Dermis microvascular lymphatic vessel endothelial cell (primary cell): ENCODE data around the gene APELA. TPM values are rescaled to one million over a fixed set of nuclear protein-coding genes. Genes with fewer than 3 reads are reported as not detected.
"Not testable (repeated sequence)": the region's sequence is repeated elsewhere in the genome, so short reads cannot be mapped to it uniquely, and the experiment has no call there.

Source experiments
- DNase-seq, 2 donors: peaks; one replicate each; pipeline versions ENCODE4 v3.0.0 to v3.0.0-alpha.2; 2010; ENCODE audit warnings: low read depth in 2 of 2
- total RNA-seq: library from RNA; depleted of rRNA; stranded (reverse); fragments of >200 nt; gene quantifications from 2 replicates; pipeline ENCODE4 v1.2.1, GENCODE V29; 2014

The APELA gene, protein sequence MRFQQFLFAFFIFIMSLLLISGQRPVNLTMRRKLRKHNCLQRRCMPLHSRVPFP
- not detected in 2 replicates for total RNA-seq

DNA sequence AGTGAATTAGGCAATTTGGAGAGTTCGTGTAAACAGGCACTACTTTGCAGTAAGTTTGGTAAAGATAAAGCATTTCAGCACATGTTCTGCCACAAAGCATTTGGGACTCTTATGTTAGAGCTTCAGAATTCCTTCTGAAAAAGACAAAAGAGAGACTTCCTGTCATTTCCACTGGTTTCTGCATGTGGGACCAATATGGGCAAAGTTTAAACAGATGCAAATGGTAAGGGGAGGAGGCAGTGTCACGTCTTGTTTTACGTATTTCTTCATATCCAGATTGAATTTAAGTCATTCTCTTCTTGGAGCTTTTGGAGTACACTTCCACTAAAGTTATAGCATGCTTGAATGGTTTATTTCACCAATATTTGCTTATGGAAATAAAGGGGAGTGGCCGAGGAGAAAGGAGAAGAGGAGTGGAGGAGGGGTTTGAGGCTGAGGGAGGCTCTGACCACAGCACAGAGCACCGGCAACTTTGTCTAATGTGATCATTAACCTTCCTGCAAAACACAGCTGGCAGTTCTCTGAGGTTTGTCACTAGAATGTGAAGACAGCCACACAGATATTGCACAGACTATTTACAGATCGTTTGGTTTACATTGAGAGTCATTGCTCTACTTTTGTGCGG is at the start of gene APELA:
Gene APELA, plus strand, starts transcription at position 479 of the 625 bp plus-strand sequence. CDS start 154 bp downstream, outside the sequence.
- DNase-seq, result no peak

DNA sequence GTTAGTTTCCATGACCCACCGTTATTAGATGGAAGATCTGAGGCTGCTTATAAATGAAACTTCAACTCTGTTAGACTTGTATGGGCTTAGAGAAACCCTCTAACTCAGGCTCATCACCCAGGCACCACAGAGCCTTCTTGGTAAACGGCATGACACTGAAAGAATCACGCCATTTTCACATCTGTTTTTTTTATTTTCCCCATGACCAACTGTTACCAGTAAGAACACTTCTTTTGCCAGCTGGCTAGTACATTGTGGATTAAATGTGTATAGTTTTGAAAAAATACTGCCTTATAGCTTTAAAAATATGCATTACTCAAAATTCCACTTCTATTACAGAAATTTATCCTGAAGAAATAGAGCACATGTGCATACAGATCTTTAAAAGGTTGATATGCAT is 48.0 kb upstream of the APELA start:
- DNase-seq, result no peak

DNA sequence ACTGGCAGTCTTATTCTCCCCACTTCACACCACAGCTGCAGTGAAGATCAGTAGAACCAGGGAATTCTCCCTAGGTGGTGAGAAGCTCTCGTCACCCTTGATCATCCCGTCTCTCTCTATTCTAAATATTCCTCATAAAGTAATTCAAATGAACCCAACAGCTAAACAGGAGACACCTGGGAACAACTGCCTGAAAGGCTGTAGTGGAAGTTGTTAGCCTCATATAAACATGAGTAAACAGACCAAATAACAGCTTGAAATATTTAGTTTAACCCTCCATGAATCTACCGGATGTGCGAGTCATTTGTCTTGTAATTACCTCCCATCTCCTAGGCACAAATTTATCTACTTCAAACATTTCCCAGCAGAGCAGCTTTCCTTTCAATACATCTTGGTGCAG is 30.4 kb upstream of the APELA start:
- no peak for DNase-seq

DNA sequence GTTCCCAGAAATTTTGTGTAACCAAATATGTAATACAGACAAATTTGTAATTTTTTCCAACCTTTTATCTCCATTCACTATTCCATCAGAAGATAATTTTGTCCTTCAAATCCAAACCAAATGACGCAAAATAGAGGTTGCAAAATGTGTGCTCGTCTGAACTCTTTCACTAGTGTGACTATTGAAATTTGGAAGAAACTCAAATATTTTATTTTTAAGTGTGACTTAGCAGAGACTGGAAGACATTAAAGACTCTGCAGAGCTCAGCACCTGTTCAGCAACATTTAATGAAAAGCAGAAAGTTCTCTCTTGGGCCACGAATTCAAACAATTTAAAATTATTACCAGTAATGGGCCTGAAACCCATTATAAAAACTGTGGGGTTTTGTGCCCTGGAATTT is 30.0 kb upstream of the APELA start:
- DNase-seq, result no peak

DNA sequence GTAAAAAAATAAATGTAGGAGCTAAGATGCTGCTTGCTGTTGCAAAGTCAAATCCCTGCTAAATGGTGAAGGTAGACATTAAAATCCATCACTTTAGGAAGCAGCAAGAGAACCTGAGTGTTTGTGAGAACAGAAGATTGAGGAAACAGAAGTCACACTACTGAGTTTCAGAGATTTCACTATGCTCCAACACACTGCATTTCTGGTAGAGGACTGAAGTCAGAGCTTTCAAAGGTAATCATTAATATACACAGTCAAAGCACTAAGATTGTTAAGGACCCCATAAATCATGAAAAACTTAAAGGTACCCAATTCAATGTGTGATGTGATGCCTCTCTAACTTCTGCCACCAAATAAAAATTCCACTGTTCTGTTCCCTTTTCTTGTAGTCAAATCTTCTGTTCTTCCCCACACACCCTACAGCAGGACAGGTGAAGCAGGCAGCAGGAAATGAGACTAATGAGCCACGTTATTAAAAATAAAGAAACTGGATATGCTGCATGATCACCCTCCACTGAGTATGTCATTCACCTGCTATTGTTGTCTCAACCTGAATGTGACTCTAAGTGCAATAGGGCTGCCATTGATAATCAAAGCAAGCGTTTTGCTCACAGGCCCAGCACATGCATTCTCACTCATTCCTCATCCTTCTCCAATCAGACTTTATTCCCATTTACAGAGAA is 28.9 kb upstream of the APELA start:
- DNase-seq, result no peak

DNA sequence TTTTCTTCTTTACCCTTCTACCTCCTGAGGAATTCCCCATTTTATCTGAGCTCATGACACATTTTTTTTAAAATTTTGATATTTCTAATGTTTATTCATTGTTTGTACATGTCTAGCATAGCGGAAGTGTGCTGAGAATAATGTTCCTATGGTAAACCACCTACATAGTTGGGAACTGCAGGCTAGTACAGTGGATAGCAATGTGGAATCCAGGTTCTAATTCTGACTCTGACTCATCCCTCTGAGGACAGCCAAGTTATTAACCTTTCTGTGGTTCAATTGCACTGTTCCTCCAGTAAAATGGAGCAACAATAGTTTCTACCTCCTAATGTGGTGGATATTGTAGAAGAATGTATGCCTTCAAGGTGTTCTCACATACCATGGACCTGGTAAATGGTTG is 20.6 kb upstream of the APELA start:
- DNase-seq, result no peak

DNA sequence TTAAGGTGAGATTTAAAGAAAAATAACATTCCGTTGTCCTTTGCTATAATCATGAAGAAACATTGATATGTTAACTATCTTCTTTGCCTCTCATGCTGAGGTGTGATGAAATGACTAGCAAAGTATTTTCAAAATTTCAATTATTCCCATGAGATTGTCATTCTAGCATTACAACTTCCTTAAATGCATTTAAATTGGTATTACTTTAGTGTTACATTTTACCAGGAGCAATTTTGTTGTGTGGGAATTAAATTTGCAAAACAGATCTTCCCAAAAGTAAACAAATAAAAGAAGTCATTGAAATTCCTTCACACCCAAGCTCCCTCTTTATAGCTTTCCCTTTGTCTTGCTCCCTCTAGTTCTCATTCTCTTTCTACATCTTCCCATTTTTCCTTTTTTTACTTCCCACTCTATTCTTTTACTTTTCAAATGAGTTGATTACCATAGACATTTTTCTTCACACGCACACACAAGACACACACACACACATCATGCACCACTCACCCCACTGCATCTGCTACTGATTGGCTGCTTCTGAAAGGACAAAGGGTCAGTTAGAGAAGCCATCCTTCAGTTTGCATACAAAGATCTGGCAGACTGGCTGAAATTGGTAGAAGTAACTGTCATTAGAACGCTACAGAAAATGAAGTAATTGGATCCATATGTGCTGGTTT is 10.0 kb upstream of the APELA start:
- no peak for DNase-seq

DNA sequence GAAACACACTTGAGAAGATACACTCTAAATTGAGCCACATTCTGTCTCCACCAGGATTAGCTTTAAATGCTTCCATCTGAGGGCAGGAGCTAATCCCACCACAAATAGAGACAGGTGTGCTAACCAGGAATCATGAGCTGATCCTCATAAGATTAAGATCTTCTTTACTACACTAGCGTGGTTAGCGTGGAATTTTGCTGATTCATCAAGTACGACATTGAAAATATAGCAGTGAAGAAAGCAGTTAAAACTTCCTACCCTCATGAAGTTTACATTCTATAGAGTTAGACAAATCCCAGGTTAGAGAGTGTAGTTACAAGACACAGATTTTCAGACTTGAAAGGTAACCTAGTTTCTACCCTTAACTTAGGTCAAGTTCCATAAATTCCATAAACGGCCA is 5.3 kb upstream of the APELA start:
- no peak for DNase-seq

DNA sequence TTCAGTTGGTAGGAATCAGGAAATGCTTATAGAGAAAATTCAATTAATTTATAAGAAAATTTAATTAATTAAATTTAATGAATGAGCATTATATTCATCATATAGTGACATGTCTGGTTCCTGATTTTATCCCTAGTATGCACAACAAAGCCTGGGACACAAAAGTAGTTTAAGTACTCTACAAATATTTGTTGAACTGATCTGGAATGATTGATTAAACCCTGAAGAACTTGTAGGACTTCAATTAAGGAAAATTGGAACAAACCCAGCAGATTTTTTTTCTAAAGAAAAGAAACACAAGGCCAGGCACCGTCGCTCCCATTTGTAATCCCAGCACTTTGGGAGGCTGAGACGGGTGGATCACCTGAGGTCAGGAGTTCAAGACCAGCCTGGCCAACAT is 4.5 kb upstream of the APELA start:
- no peak for DNase-seq

DNA sequence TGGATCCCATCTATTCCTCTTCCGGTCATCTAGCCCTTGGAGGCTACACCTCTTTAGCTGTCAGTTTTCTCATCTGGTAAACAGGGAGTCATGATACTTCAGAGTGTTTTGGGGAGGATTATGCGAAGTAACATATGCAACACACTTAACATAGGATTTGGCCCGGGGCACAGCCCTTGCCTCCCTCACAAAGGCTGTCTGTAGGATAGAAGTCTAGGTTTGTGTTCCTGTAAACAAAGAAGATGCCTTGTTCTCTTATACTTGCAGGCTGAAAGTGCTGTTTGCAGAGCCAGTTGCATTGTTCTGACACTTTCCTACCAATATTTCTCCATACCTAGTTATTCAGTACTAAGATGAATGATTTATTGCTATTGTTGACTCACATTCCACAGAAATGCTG is 2.2 kb upstream of the APELA start:
- DNase-seq, result no peak

DNA sequence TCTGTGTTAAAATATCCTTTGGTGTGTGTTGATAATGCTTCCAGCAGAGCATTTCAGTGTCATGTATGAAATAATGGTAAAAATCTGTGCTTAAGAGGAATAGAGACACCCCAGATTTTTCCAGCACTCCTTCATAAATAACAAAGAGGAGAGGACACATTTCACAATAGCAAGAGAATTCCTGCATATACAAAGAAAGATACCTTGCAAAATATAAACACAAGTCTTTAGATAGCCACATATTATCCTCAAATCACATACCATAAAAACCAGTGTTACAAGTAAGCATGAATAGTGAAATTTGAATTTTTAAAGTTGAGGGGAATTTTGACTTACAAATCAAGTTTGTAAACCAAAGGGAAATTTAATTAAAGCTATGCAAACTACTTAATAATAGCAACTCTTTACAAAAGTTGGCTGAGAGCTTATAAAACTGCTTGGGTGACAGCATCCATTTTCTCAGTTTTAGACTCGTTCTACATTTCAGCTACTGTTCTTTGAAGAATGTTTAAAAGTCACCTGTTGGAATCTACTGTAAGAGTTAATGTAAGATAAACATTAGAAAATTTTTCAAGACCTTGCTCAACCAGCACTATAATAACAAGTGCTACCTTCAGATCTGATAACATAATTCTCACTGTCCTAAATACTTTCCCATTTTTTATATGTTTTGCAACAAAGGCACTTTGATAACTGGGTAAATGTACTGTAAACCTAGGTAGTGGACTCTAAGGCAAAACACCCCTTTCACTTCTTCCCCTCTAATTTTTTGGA is 3.7 kb downstream of the APELA start:
- DNase-seq, result no peak

DNA sequence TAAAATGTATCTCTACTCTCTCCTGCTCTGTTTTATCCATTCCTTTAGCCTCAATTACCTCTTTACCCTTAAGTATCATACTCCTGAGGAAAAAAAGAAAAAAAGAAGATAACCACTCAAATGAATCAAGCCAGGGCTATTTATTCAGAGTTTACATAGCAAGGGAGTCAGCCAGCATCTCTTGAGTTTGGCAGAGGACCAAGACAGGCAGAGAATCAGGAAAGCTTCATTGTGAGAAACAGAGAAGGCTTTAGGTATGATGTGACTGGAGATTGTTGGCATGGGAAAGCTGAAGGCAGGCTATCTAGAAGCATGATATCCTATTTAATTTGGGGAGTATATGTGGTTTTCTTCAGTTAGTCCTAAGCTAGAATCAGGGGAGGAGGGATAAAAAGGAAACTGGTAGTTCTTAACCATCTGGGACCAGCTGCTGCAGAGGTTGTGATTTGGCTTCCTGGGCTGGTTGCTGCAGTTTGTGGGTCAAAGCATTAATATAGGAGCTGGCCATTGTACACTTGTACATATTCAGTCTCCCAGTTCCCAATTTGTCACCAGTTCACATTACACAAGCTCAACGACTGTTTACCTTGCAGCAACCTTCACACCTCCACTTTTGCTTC is 11.2 kb downstream of the APELA start:
- DNase-seq, result no peak

DNA sequence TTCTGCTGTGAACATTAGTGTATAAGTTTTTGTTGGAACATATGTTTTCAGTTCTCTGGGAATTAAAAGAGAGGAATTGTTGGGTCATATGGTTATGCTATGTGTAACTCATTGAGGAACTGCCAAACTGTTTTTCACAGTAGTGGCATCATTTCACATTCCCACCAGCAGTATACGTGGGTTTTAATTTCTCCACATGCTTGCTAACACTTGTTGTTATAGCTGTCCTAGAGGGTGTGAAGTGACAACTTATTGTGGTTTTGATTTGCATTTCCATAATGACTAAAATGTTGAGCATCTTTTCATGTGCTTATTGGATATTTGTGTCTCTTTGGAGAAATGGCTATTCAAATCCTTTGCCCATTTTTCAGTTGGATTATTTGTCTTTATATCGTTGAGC is 13.7 kb downstream of the APELA start:
- no peak for DNase-seq

DNA sequence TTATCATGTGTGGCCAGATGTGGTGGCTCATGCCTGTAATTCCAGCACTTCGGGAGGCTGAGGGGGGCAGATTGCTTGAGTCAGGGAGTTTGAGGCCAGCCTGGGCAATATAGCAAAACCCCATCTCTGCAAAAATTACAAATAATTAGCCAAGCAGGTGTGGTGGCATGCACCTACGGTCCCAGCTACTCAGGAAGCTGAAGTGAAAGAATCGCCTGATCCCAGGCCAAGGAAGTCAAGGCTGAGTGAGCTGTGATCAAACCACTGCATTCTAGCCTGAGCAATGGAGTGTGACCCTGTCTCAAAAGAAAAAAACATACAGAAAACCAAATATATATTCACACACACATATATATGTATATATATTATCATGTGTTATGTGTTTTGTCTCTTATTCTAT is 15.0 kb downstream of the APELA start:
- DNase-seq, result no peak

DNA sequence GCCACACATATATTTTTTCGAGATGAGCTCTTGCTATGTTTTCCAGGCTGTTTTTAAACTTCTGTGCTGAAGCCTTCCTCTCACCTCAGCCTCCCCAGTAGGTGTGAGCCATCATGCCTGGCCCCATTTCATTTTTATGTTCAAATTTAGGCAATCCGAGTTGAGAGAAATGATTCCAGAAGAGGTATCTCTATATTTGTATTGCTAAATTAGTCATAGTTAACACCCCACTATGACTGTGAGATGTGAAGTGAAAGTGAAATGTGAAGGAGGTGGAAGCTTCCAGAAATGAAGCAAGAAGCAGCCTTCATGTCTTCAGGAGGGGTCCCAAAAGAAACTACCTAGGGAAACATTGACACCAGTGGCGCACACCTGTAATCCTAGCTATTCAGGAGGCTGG is 17.7 kb downstream of the APELA start:
- no peak for DNase-seq

DNA sequence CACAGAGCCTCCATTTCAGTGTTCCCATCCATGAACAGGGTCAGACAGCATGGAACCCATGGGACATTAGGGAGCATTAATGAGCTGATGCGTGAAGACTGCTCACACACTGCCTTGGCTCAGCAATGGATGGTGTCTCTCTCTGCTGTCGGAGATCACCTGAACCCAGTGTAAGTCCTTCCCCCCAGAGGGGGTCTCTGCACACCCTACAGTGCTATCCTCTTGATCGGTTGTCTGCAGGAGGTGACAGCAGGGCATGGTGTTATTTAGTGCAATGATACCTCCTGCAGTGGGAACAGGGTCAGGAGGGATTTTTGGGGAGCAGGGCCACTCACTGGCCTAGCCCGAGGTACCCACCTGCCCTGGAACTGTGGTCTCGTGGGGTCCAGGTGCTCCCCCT is 25.6 kb downstream of the APELA start:
- DNase-seq, result no peak

DNA sequence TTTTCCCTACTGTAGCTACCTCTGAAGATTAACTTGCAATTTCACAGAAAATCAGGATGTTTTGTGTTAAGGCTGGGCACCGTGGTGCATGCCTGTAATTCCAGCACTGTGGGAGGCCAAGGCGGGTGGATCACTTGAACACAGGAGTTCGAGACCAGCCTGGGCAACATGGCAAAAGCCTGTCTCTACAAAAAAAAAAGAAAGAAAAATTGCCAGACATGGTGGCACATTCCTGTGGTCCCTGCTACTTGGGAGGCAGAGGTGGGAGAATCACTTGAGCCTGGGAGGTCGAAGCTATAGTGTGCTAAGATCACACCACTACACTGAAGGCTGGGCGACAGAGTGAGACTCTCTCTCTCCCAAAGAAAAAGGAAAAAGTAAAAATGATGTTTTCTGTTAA is 27.4 kb downstream of the APELA start:
- DNase-seq, result no peak

DNA sequence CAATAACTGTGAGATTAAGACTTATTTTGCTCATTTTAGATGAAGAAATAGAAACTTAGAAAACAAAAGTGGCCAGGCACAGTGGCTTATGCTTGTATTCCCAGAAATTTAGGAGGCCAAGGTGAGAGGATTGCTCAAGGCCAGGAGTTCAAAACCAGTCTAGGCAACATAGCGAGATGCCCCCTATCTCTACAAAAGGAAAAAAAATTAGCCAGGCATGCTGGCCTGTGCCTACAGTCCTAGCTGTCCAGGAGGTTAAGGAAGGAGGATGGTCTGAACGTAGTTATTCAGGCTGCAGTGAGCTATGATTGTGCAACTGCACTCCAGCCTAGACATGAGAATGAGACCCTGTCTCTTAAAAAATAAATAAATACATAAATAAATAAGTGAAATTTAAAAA is 28.0 kb downstream of the APELA start:
- DNase-seq, result no peak

DNA sequence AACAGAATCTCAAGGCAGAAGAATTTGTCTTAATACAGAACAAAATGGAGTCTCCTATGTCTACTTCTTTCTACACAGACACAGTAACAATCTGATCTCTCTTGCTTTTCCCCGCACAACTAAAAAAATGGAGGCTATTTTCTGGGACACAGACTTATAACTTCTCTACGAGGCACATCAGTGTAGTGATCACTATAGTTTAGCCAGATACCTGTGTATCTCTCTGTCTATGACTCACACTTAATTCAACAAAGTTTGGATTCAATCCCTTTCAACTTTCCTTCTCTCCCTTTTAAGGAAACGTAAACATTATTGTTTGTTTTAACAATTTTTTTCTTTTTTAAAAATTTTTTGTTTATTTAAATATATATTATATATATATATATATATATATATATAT is 29.4 kb downstream of the APELA start:
- DNase-seq, result no peak

DNA sequence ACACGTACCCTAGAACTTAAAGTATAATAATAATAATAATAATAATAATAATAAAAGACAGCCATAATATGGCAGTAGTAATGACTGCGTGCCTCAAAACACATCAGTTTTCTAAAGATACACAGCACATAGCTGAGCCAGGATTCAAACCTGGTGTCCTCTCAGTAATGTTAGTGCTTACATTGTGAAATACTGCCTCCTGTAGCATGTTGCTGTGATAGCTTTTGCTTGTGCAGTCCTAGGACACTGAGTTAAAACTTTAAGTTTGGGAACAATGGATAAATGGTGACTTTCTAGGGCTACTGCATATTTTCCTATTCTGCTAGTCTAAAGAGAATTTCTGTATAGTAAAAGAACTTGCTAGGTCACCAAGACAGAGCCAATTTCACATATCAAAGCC is 36.5 kb downstream of the APELA start:
- not testable (repeated sequence) for DNase-seq

DNA sequence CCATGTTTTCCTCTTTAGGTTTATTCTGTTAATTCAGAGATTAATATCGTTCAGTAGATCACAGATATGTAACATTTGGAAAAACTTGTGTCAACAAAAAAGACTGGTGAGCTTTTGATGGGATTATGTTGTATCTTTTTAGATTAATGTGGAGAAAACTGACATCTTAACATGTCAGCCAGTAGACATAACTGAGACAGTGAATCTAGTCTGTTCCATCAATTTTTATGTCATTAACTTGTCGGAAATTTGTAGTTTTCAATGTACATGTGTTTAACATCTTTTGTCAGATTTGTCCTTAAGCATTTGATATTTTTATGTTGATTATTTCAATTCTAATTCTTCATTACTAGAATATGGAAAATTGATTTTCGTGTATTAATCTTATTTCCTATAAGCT is 42.0 kb downstream of the APELA start:
- no peak for DNase-seq
